Measurements from ENCODE around the gene KRTAP2-1. TPM values are rescaled to one million over a fixed set of nuclear protein-coding genes. Genes with fewer than 3 reads are reported as not detected.

KRTAP2-1 gene
- total and polyA plus RNA-seq, 2 of the 8 experiments (the other 6 are each of a cell fraction or from before 2014, with no cell fraction given): not detected

DNA sequence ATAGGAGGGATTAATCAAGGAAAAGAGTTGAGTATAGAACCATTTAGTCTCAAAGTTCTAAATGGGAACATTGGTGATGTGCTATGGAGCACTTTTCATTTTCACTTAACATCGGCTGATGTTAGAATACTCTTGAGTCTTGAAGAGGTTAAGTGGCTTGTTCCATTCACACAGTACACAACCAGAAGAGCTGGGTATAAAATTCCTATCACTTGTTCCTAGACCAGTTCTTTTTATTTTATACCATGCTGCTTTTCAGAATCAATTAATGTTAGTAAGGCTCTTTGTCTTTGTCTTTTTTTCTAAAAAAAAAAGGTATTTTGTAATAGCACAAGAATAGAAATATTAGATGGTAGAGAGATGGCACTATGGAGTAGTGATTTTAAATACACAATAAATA lies 4.2 kb downstream of the KRTAP2-1 start:
- no peak for FAIRE-seq
- Histone ChIP-seq H3K56ac (replicated peaks; ENCODE audit: insufficient read length, low read depth, low read length) (no peak overlapping the region), H3K18ac (ENCODE audit: extremely low read depth, low read length) (no peak overlapping the region), H2BK12ac (ENCODE audit: low read depth, low read length) (no peak overlapping the region), H4K20me1 (replicated peaks in 1 of 2; ENCODE audit: control insufficient read depth in 1 of 2, insufficient read depth in 2 of 2, low read length in 2 of 2) (no peaks in the 10 kb centered on the region), H3K23ac (ENCODE audit: insufficient read length) (no peak overlapping the region), H3K79me1 (ENCODE audit: low read depth, low read length) (no peaks in the 10 kb centered on the region), H3K79me2 (ENCODE audit: control insufficient read depth in 1 of 2, insufficient read depth in 2 of 2, low read length in 2 of 2) (no peaks in the 10 kb centered on the region), H3K27me3 (replicated peaks in 1 of 4; ENCODE audit: control insufficient read depth in 3 of 4, extremely low read depth in 1 of 4, insufficient read depth in 3 of 4, low read length in 3 of 4) (no peaks in the 10 kb centered on the region), H2BK5ac (ENCODE audit: low read depth, low read length) (no peak overlapping the region), H4K5ac (ENCODE audit: insufficient read length, low read depth, low read length) (no peak overlapping the region), H2BK20ac (ENCODE audit: low read length) (no peak overlapping the region), H2AFZ (ENCODE audit: low read length) (no peak overlapping the region), H3K9me3 (ENCODE audit: insufficient read depth in 2 of 2, low read depth in 1 of 2, low read length in 1 of 2) (no peaks in the 10 kb centered on the region), H2AK5ac (ENCODE audit: low read depth, low read length) (no peak overlapping the region), H3K9ac (replicated peaks in 1 of 4; ENCODE audit: extremely low read depth in 1 of 4, low read depth in 3 of 4, low read length in 3 of 4) (no peak overlapping the region), H4K8ac (ENCODE audit: extremely low read depth, insufficient read depth, low read length) (no peak overlapping the region), H2BK15ac (ENCODE audit: low read length) (no peak overlapping the region), H3K4me3 (ENCODE audit: extremely low read depth in 1 of 4, insufficient read depth in 2 of 4, low read depth in 3 of 4, low read length in 4 of 4) (no peak overlapping the region), H2BK120ac (replicated peaks; ENCODE audit: low read depth, low read length) (no peak overlapping the region), H3K27ac (ENCODE audit: low read depth, low read length) (no peak overlapping the region), H3K4me2 (ENCODE audit: insufficient read depth in 1 of 2, low read depth in 2 of 2, low read length in 2 of 2) (no peak overlapping the region), H3K36me3 (ENCODE audit: control insufficient read depth in 2 of 4, insufficient read depth in 4 of 4, low read length in 3 of 4) (no peaks in the 10 kb centered on the region), H3K4me1 (replicated peaks in 1 of 4; ENCODE audit: control insufficient read depth in 3 of 4, insufficient read depth in 4 of 4, low read length in 3 of 4) (peaks cover 0 to 5% (median 0%) of the 10 kb centered on the region in 4 experiments; a peak in 1 of 7 replicates), H3K14ac (ENCODE audit: insufficient read length) (no peak overlapping the region), H4K91ac (replicated peaks; ENCODE audit: insufficient read length, low read length) (no peak overlapping the region), H3K23me2 (ENCODE audit: low read depth, low read length) (no peaks in the 10 kb centered on the region), H3K4ac (replicated peaks; ENCODE audit: insufficient read length, low read depth, low read length) (no peak overlapping the region)
- CTCF ChIA-PET (ENCODE audit: partially characterized antibody): interaction anchor here (0.7 to 1.1 kb wide), 2 partner anchors 68 to 280 kb away, joined by 3 read pairs; no protein-coding TSS in a partner anchor
- POLR2A ChIA-PET (ENCODE audit: partially characterized antibody): no interaction called here
- WGBS, 2 experiments (ENCODE audit: extremely low coverage in 1 of 2, insufficient coverage in 1 of 2, insufficient read length in 1 of 2, insufficient replicate concordance in 2 of 2, low coverage in 1 of 2, low lambda C conversion rate in 2 of 2, missing lambda C conversion rate in 1 of 2): 96% methylated on average over 1 of the region's 1 CpG; no CpG with 5 or more reads in 1 of the 2 experiments
- no peak for TF ChIP-seq YY1 (IDR thresholded peaks at IDR 0.05; ENCODE audit: low read depth, low read length)
- TF ChIP-seq SIX5 (IDR thresholded peaks at IDR 0.05; ENCODE audit: low read depth, low read length): no peak
- no peak for TF ChIP-seq POU5F1 (IDR thresholded peaks at IDR 0.05; ENCODE audit: low read depth, low read length)
- TF ChIP-seq CTBP2 (IDR thresholded peaks at IDR 0.05; ENCODE audit: borderline replicate concordance, insufficient read depth, insufficient read length, low read length): no peak
- TF ChIP-seq, protein P1, sequence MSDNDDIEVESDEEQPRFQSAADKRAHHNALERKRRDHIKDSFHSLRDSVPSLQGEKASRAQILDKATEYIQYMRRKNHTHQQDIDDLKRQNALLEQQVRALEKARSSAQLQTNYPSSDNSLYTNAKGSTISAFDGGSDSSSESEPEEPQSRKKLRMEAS (IDR thresholded peaks at IDR 0.05): no peak
- TF ChIP-seq ASH2L (IDR thresholded peaks at IDR 0.05; ENCODE audit: low read length): no peak
- TF ChIP-seq, protein P2, sequence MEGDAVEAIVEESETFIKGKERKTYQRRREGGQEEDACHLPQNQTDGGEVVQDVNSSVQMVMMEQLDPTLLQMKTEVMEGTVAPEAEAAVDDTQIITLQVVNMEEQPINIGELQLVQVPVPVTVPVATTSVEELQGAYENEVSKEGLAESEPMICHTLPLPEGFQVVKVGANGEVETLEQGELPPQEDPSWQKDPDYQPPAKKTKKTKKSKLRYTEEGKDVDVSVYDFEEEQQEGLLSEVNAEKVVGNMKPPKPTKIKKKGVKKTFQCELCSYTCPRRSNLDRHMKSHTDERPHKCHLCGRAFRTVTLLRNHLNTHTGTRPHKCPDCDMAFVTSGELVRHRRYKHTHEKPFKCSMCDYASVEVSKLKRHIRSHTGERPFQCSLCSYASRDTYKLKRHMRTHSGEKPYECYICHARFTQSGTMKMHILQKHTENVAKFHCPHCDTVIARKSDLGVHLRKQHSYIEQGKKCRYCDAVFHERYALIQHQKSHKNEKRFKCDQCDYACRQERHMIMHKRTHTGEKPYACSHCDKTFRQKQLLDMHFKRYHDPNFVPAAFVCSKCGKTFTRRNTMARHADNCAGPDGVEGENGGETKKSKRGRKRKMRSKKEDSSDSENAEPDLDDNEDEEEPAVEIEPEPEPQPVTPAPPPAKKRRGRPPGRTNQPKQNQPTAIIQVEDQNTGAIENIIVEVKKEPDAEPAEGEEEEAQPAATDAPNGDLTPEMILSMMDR (IDR thresholded peaks at IDR 0.05; ENCODE audit: control extremely low read depth in 1 of 3, insufficient read depth in 1 of 3, low read depth in 1 of 3, low read length in 3 of 3): no peak
- no peak for DNase-seq (ENCODE audit: low read depth in 1 of 2, low spot score in 2 of 2)

Measured in H1 (cell line).